Measurements from ENCODE around the gene SPATA13.

GRCh38 chr13:24271231-24271600, 110.7 kb downstream of the SPATA13 start:
- TF ChIP-seq CTCF (IDR thresholded peaks at IDR 0.05) (no peak), EP300 (IDR thresholded peaks at IDR 0.05) (no peak), POLR2AphosphoS5 (IDR thresholded peaks at IDR 0.05) (no peak)

Data from stomach (tissue), 4 donors.